ENCODE data around the gene NIPBL.

- TF ChIP-seq, protein P1, sequence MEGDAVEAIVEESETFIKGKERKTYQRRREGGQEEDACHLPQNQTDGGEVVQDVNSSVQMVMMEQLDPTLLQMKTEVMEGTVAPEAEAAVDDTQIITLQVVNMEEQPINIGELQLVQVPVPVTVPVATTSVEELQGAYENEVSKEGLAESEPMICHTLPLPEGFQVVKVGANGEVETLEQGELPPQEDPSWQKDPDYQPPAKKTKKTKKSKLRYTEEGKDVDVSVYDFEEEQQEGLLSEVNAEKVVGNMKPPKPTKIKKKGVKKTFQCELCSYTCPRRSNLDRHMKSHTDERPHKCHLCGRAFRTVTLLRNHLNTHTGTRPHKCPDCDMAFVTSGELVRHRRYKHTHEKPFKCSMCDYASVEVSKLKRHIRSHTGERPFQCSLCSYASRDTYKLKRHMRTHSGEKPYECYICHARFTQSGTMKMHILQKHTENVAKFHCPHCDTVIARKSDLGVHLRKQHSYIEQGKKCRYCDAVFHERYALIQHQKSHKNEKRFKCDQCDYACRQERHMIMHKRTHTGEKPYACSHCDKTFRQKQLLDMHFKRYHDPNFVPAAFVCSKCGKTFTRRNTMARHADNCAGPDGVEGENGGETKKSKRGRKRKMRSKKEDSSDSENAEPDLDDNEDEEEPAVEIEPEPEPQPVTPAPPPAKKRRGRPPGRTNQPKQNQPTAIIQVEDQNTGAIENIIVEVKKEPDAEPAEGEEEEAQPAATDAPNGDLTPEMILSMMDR (IDR thresholded peaks at IDR 0.05) = no peak
- TF ChIP-seq EZH2 (IDR thresholded peaks at IDR 0.05) = no peak
- no peak for TF ChIP-seq EZH2phosphoT487 (IDR thresholded peaks at IDR 0.05)
These were observed 69.5 kb downstream of the NIPBL start for GRCh38 chr5:36946101-36946500.
